Astrocyte (in vitro differentiated cells and primary cell): ENCODE results near the gene NTM.

Source experiments
- EZH2 ChIP-seq: IDR thresholded peaks from 2 replicates; pipeline ENCODE4 v1.6.1; 2012; ENCODE audit warnings: mild to moderate bottlenecking, low read length, inconsistent platforms; ENCODE audit not compliant: insufficient read depth
- TF ChIP-seq, protein P1 (sequence below): IDR thresholded peaks from 2 replicates; pipeline ENCODE4 v1.5.1; 2011; ENCODE audit warnings: low read depth, mild to moderate bottlenecking, inconsistent platforms, low read length, moderate library complexity; ENCODE audit not compliant: insufficient read depth

GRCh38 chr11:131666006-131666405 is 295.6 kb downstream of the NTM start:
- TF ChIP-seq, protein P1, sequence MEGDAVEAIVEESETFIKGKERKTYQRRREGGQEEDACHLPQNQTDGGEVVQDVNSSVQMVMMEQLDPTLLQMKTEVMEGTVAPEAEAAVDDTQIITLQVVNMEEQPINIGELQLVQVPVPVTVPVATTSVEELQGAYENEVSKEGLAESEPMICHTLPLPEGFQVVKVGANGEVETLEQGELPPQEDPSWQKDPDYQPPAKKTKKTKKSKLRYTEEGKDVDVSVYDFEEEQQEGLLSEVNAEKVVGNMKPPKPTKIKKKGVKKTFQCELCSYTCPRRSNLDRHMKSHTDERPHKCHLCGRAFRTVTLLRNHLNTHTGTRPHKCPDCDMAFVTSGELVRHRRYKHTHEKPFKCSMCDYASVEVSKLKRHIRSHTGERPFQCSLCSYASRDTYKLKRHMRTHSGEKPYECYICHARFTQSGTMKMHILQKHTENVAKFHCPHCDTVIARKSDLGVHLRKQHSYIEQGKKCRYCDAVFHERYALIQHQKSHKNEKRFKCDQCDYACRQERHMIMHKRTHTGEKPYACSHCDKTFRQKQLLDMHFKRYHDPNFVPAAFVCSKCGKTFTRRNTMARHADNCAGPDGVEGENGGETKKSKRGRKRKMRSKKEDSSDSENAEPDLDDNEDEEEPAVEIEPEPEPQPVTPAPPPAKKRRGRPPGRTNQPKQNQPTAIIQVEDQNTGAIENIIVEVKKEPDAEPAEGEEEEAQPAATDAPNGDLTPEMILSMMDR: no peak
- TF ChIP-seq EZH2: no peak
